Measurements from ENCODE around the gene TBL3.
"Not testable (repeated sequence)": the region's sequence is repeated elsewhere in the genome, so short reads cannot be mapped to it uniquely, and the experiment has no call there.

TBL3 gene

DNA sequence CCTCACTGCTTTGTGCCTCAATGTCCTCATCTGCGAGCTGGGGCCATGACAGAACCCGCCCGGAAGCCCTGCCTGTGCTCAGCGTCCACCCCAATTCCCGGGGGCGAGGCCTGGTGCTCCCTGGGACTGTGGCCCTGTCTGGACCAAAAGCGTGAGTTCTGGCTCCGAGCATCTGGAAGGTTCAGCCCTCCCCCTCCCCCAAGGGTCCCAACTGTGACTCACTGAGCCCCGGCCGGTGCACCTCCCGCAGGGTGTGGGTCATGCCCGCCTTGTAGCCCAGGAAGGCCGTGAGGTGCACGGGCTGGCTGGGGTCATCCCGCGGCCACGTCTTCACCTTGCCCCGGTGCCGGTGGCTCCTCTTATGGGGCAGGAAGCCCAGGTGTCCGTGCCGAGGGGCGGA is 18.1 kb upstream of the TBL3 start:
- Histone ChIP-seq H3K36me3 (ENCODE audit: control insufficient read depth, insufficient read depth, low read length) (no peaks in the 10 kb centered on the region), H3K27ac (no peak overlapping the region), H3K4me1 (no peaks in the 10 kb centered on the region), H3K79me2 (no peaks in the 10 kb centered on the region), H3K9ac (no peak overlapping the region), H2AFZ (no peak overlapping the region), H3K9me3 (ENCODE audit: control insufficient read depth, low read length) (no peaks in the 10 kb centered on the region), H3K4me3 (ENCODE audit: low read depth, low read length) (no peak overlapping the region), H3K4me2 (ENCODE audit: low read length) (no peak overlapping the region), H3K27me3 (ENCODE audit: control insufficient read depth, insufficient read depth, low read length) (no peaks in the 10 kb centered on the region)
- TF ChIP-seq, protein P1, sequence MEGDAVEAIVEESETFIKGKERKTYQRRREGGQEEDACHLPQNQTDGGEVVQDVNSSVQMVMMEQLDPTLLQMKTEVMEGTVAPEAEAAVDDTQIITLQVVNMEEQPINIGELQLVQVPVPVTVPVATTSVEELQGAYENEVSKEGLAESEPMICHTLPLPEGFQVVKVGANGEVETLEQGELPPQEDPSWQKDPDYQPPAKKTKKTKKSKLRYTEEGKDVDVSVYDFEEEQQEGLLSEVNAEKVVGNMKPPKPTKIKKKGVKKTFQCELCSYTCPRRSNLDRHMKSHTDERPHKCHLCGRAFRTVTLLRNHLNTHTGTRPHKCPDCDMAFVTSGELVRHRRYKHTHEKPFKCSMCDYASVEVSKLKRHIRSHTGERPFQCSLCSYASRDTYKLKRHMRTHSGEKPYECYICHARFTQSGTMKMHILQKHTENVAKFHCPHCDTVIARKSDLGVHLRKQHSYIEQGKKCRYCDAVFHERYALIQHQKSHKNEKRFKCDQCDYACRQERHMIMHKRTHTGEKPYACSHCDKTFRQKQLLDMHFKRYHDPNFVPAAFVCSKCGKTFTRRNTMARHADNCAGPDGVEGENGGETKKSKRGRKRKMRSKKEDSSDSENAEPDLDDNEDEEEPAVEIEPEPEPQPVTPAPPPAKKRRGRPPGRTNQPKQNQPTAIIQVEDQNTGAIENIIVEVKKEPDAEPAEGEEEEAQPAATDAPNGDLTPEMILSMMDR (IDR thresholded peaks at IDR 0.05) = no peak

- H3K79me2 ChIP-seq, H3K4me1 ChIP-seq, H2AFZ ChIP-seq: not testable (repeated sequence)
These were observed 14.3 kb upstream of the TBL3 start for GRCh38 chr16:1957434-1958142.

GRCh38 chr16:1958143-1958491 is 13.7 kb upstream of the TBL3 start:
- not testable (repeated sequence) for H3K4me1 ChIP-seq; H3K27ac ChIP-seq; H3K4me2 ChIP-seq (ENCODE audit: low read length); H2AFZ ChIP-seq; H3K36me3 ChIP-seq (ENCODE audit: control insufficient read depth, insufficient read depth, low read length); H3K27me3 ChIP-seq (ENCODE audit: control insufficient read depth, insufficient read depth, low read length); H3K9ac ChIP-seq; H3K79me2 ChIP-seq; H3K9me3 ChIP-seq (ENCODE audit: control insufficient read depth, low read length); H3K4me3 ChIP-seq (ENCODE audit: low read depth, low read length)

More at GRCh38 chr16:1957434-1958142, 14.3 kb upstream of the TBL3 start:
- not testable (repeated sequence) for H3K36me3 ChIP-seq (ENCODE audit: control insufficient read depth, insufficient read depth, low read length); H3K4me2 ChIP-seq (ENCODE audit: low read length); H3K9ac ChIP-seq; H3K27me3 ChIP-seq (ENCODE audit: control insufficient read depth, insufficient read depth, low read length); H3K27ac ChIP-seq; H3K4me3 ChIP-seq (ENCODE audit: low read depth, low read length); H3K9me3 ChIP-seq (ENCODE audit: control insufficient read depth, low read length)

- H2AFZ ChIP-seq = peak overlapping the region; percentile 92
- H3K27me3 ChIP-seq (ENCODE audit: control insufficient read depth, insufficient read depth, low read length) = no peaks in the 10 kb centered on the region
- H3K36me3 ChIP-seq (ENCODE audit: control insufficient read depth, insufficient read depth, low read length) = no peaks in the 10 kb centered on the region
- no peak overlapping the region for H3K9ac ChIP-seq
- peaks cover 10% of the 10 kb centered on the region for H3K4me1 ChIP-seq
- H3K4me3 ChIP-seq (ENCODE audit: low read depth, low read length) = peak overlapping the region; percentile 91
- peak overlapping the region; percentile 75 for H3K27ac ChIP-seq
- H3K4me2 ChIP-seq (ENCODE audit: low read length) = peak overlapping the region; percentile 74
- TF ChIP-seq, protein P1 (IDR thresholded peaks at IDR 0.05) = no peak
- no peaks in the 10 kb centered on the region for H3K9me3 ChIP-seq (ENCODE audit: control insufficient read depth, low read length)
- no peaks in the 10 kb centered on the region for H3K79me2 ChIP-seq
These were observed 13.1 kb upstream of the TBL3 start for GRCh38 chr16:1958715-1959268.

GRCh38 chr16:1959269-1960039 is 12.4 kb upstream of the TBL3 start, which contains the start of gene NDUFB10:
NDUFB10 (plus strand) TSS chr16:1959538; CDS start chr16:1959625, 87 bp downstream.
- H3K27ac ChIP-seq = peak within 1 kb of the TSS; percentile 75
- H3K4me2 ChIP-seq (ENCODE audit: low read length) = peak within 1 kb of the TSS; percentile 75
- no peaks in the 10 kb centered on the region for H3K9me3 ChIP-seq (ENCODE audit: control insufficient read depth, low read length)
- peaks cover 10% of the 10 kb centered on the region for H3K4me1 ChIP-seq
- TF ChIP-seq, protein P1 (IDR thresholded peaks at IDR 0.05) = peak; percentile 82
- no peaks in the 10 kb centered on the region for H3K36me3 ChIP-seq (ENCODE audit: control insufficient read depth, insufficient read depth, low read length)
- H3K9ac ChIP-seq = peak within 1 kb of the TSS; percentile 64
- peak within 1 kb of the TSS; percentile 91 for H3K4me3 ChIP-seq (ENCODE audit: low read depth, low read length)
- H3K27me3 ChIP-seq (ENCODE audit: control insufficient read depth, insufficient read depth, low read length) = no peaks in the 10 kb centered on the region
- no peaks in the 10 kb centered on the region for H3K79me2 ChIP-seq
- peak within 1 kb of the TSS; percentile 92 for H2AFZ ChIP-seq
